Astrocyte (in vitro differentiated cells and primary cell): ENCODE measurements around the gene PATJ. TPM values are rescaled to one million over a fixed set of nuclear protein-coding genes. Genes with fewer than 3 reads are reported as not detected.

ENCODE experiments used
- DNase-seq: peaks from one replicate; pipeline ENCODE4 v3.0.0-alpha.2; 2010; ENCODE audit warnings: low read depth
- FAIRE-seq: peaks from 2 replicates; lab custom pipeline; 2011; peaks lifted over from hg19 to GRCh38; lab: Jason Lieb, UNC
- H2AFZ ChIP-seq: 2 replicates; pipeline ENCODE4 v1.6.0; 2012; ENCODE audit warnings: low read depth, low read length, inconsistent platforms
- H3K27ac ChIP-seq: 2 replicates; pipeline ENCODE4 v1.5.1; 2011; ENCODE audit warnings: low read depth, low read length, inconsistent platforms
- H3K27me3 ChIP-seq: 2 replicates; pipeline ENCODE4 v1.6.0; 2011; ENCODE audit warnings: low read length, inconsistent platforms; ENCODE audit not compliant: insufficient read depth
- H3K36me3 ChIP-seq: 2 replicates; pipeline ENCODE4 v1.5.1; 2011; ENCODE audit warnings: low read length, inconsistent platforms; ENCODE audit not compliant: insufficient read depth
- H3K4me1 ChIP-seq: 2 replicates; pipeline ENCODE4 v1.5.1; 2011; ENCODE audit warnings: low read length, inconsistent platforms; ENCODE audit not compliant: insufficient read depth
- H3K4me2 ChIP-seq: 2 replicates; pipeline ENCODE4 v1.6.0; 2012; ENCODE audit warnings: low read length, inconsistent platforms
- H3K4me3 ChIP-seq: 2 replicates; pipeline ENCODE4 v1.5.1; 2011; ENCODE audit warnings: low read depth, mild to moderate bottlenecking, low read length, inconsistent platforms; ENCODE audit not compliant: insufficient read depth
- H3K79me2 ChIP-seq: 2 replicates; pipeline ENCODE4 v1.6.0; 2012; ENCODE audit warnings: mild to moderate bottlenecking, low read length, inconsistent platforms; ENCODE audit not compliant: insufficient read depth
- H3K9ac ChIP-seq: 2 replicates; pipeline ENCODE4 v1.6.0; 2012; ENCODE audit warnings: mild to moderate bottlenecking, low read length, inconsistent platforms
- H3K9me3 ChIP-seq: 2 replicates; pipeline ENCODE4 v1.5.1; 2012; ENCODE audit warnings: low read depth, mild to moderate bottlenecking, low read length, inconsistent platforms; ENCODE audit not compliant: insufficient read depth
- H4K20me1 ChIP-seq: 2 replicates; pipeline ENCODE4 v1.6.0; 2012; ENCODE audit warnings: low read length, inconsistent platforms; ENCODE audit not compliant: insufficient read depth
- H3K27ac Mint-ChIP-seq: one replicate; pipeline ENCODE4 v1.8.0; 2021; ENCODE audit warnings: mild to moderate bottlenecking, mixed read lengths; ENCODE audit not compliant: unreplicated experiment
- H3K27me3 Mint-ChIP-seq: one replicate; pipeline ENCODE4 v1.8.0; 2021; ENCODE audit warnings: low read depth, mixed read lengths; ENCODE audit not compliant: unreplicated experiment
- H3K36me3 Mint-ChIP-seq: one replicate; pipeline ENCODE4 v1.8.0; 2021; ENCODE audit warnings: low read depth, mixed read lengths; ENCODE audit not compliant: unreplicated experiment
- H3K4me1 Mint-ChIP-seq: one replicate; pipeline ENCODE4 v1.8.0; 2021; ENCODE audit warnings: low read depth, mixed read lengths; ENCODE audit not compliant: unreplicated experiment
- H3K4me3 Mint-ChIP-seq: one replicate; pipeline ENCODE4 v1.8.0; 2021; ENCODE audit warnings: mild to moderate bottlenecking, moderate library complexity, mixed read lengths; ENCODE audit not compliant: unreplicated experiment
- H3K9me3 Mint-ChIP-seq: one replicate; pipeline ENCODE4 v1.8.0; 2021; ENCODE audit warnings: mild to moderate bottlenecking, mixed read lengths; ENCODE audit not compliant: unreplicated experiment
- EZH2 ChIP-seq: IDR thresholded peaks from 2 replicates; pipeline ENCODE4 v1.6.1; 2012; ENCODE audit warnings: mild to moderate bottlenecking, low read length, inconsistent platforms; ENCODE audit not compliant: insufficient read depth
- total RNA-seq: library from RNA; stranded (reverse); gene quantifications from 2 replicates; pipeline ENCODE4 v1.2.1, GENCODE V29; 2021
- TF ChIP-seq, protein P1 (sequence below): IDR thresholded peaks from 2 replicates; pipeline ENCODE4 v1.5.1; 2011; ENCODE audit warnings: low read depth, mild to moderate bottlenecking, inconsistent platforms, low read length, moderate library complexity; ENCODE audit not compliant: insufficient read depth

The PATJ gene
- total RNA-seq, 1 donor from 2014 or later: 11.0 TPM

DNA sequence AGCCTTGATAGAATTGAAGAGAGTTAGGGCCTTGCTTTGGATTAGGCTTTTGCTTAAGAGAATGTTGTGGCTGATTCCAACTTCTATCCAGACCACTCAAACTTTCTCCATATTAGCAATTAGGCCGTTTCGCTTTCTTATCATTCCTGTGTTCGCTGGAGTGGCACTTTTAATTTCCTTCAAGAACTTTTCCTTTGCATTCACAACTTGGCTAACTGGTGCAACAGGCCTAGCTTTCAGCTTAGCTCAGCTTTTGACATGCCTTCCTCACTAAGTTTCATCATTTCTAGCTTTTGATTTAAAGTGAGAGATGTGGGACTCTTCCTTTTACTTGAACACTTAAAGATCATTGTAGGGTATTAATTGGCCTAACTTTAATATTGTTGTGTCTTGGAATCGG, 268.7 kb downstream of the PATJ start:
- FAIRE-seq: no peak

GRCh38 chr1:62012095-62012494, 269.8 kb downstream of the PATJ start:
- no peak overlapping the region for H3K4me2 ChIP-seq
- Mint-ChIP-seq H3K4me1 (no peaks in the 10 kb centered on the region), H3K36me3 (no peaks in the 10 kb centered on the region), H3K27ac (no peak overlapping the region), H3K4me3 (no peak overlapping the region), H3K9me3 (no peaks in the 10 kb centered on the region), H3K27me3 (no peaks in the 10 kb centered on the region)
- H3K9me3 ChIP-seq: no peaks in the 10 kb centered on the region
- H4K20me1 ChIP-seq: no peaks in the 10 kb centered on the region
- no peak overlapping the region for H3K9ac ChIP-seq
- no peaks in the 10 kb centered on the region for H3K27me3 ChIP-seq
- DNase-seq: no peak
- TF ChIP-seq, protein P1, sequence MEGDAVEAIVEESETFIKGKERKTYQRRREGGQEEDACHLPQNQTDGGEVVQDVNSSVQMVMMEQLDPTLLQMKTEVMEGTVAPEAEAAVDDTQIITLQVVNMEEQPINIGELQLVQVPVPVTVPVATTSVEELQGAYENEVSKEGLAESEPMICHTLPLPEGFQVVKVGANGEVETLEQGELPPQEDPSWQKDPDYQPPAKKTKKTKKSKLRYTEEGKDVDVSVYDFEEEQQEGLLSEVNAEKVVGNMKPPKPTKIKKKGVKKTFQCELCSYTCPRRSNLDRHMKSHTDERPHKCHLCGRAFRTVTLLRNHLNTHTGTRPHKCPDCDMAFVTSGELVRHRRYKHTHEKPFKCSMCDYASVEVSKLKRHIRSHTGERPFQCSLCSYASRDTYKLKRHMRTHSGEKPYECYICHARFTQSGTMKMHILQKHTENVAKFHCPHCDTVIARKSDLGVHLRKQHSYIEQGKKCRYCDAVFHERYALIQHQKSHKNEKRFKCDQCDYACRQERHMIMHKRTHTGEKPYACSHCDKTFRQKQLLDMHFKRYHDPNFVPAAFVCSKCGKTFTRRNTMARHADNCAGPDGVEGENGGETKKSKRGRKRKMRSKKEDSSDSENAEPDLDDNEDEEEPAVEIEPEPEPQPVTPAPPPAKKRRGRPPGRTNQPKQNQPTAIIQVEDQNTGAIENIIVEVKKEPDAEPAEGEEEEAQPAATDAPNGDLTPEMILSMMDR: no peak
- no peak for TF ChIP-seq EZH2
- no peak overlapping the region for H3K27ac ChIP-seq
- FAIRE-seq: no peak
- H3K79me2 ChIP-seq: no peaks in the 10 kb centered on the region
- H2AFZ ChIP-seq: no peak overlapping the region
- H3K36me3 ChIP-seq: no peaks in the 10 kb centered on the region
- H3K4me1 ChIP-seq: no peaks in the 10 kb centered on the region
- no peak overlapping the region for H3K4me3 ChIP-seq

More for the DNA sequence above, 268.7 kb downstream of the PATJ start:
- no peak overlapping the region for H3K27ac Mint-ChIP-seq
- H3K4me2 ChIP-seq: no peak overlapping the region
- no peak overlapping the region for H3K4me3 Mint-ChIP-seq
- no peaks in the 10 kb centered on the region for H3K36me3 ChIP-seq
- no peak overlapping the region for H2AFZ ChIP-seq
- H3K36me3 Mint-ChIP-seq: no peaks in the 10 kb centered on the region
- no peaks in the 10 kb centered on the region for H3K9me3 ChIP-seq
- H3K4me3 ChIP-seq: no peak overlapping the region
- no peaks in the 10 kb centered on the region for H4K20me1 ChIP-seq
- no peaks in the 10 kb centered on the region for H3K79me2 ChIP-seq
- no peaks in the 10 kb centered on the region for H3K27me3 ChIP-seq
- H3K27me3 Mint-ChIP-seq: no peaks in the 10 kb centered on the region
- TF ChIP-seq, protein P1: no peak
- TF ChIP-seq EZH2: no peak
- DNase-seq: no peak
- H3K9ac ChIP-seq: no peak overlapping the region
- H3K4me1 Mint-ChIP-seq: no peaks in the 10 kb centered on the region
- no peaks in the 10 kb centered on the region for H3K4me1 ChIP-seq
- H3K9me3 Mint-ChIP-seq: no peaks in the 10 kb centered on the region
- H3K27ac ChIP-seq: no peak overlapping the region

- Histone ChIP-seq H2AFZ (no peak overlapping the region), H3K4me3 (no peak overlapping the region), H3K27me3 (no peaks in the 10 kb centered on the region), H3K4me2 (no peak overlapping the region), H3K27ac (no peak overlapping the region), H3K79me2 (no peaks in the 10 kb centered on the region), H3K36me3 (no peaks in the 10 kb centered on the region), H4K20me1 (no peaks in the 10 kb centered on the region), H3K9ac (no peak overlapping the region), H3K4me1 (no peaks in the 10 kb centered on the region), H3K9me3 (no peaks in the 10 kb centered on the region)
- Mint-ChIP-seq H3K27me3 (no peaks in the 10 kb centered on the region), H3K27ac (no peak overlapping the region), H3K4me3 (no peak overlapping the region), H3K36me3 (no peaks in the 10 kb centered on the region), H3K9me3 (no peaks in the 10 kb centered on the region), H3K4me1 (no peaks in the 10 kb centered on the region)
- no peak for TF ChIP-seq EZH2
- TF ChIP-seq, protein P1: no peak
- DNase-seq (no peak), FAIRE-seq (no peak)
Observed at GRCh38 chr1:62012836-62013235, 270.6 kb downstream of the PATJ start.
